ENCODE data around the gene MRM2.

MRM2 gene

DNA sequence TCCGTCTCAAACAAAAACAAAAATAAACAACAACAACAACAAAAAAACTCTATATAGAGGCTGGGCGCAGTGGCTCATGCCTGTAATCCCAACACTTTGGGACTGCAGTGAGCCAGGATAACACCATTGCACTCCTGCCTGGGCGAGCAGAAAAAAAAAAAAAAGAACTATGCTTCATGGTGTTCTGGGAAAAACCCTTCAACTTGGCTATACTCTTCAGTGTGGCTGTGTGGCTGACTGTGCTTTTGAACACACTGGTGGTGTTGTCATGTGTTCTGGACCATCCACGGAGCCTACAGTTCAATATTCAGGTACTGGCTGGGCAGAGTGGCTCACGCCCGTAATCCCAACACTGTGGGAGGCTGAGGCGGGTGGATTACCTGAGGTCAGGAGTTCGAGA is 45.7 kb upstream of the MRM2 start:
- Histone ChIP-seq H3K27me3 (ENCODE audit: insufficient read depth, low read depth, severe bottlenecking) (no peaks in the 10 kb centered on the region), H3K27ac (no peak overlapping the region), H3K4me3 (ENCODE audit: low read depth, low read length) (no peak overlapping the region), H3K36me3 (no peaks in the 10 kb centered on the region), H3K9me3 (ENCODE audit: severe bottlenecking) (no peaks in the 10 kb centered on the region)
- TF ChIP-seq, protein P1, sequence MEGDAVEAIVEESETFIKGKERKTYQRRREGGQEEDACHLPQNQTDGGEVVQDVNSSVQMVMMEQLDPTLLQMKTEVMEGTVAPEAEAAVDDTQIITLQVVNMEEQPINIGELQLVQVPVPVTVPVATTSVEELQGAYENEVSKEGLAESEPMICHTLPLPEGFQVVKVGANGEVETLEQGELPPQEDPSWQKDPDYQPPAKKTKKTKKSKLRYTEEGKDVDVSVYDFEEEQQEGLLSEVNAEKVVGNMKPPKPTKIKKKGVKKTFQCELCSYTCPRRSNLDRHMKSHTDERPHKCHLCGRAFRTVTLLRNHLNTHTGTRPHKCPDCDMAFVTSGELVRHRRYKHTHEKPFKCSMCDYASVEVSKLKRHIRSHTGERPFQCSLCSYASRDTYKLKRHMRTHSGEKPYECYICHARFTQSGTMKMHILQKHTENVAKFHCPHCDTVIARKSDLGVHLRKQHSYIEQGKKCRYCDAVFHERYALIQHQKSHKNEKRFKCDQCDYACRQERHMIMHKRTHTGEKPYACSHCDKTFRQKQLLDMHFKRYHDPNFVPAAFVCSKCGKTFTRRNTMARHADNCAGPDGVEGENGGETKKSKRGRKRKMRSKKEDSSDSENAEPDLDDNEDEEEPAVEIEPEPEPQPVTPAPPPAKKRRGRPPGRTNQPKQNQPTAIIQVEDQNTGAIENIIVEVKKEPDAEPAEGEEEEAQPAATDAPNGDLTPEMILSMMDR (IDR thresholded peaks at IDR 0.05; ENCODE audit: low read depth, low read length) = no peak
- no peak for DNase-seq

DNA sequence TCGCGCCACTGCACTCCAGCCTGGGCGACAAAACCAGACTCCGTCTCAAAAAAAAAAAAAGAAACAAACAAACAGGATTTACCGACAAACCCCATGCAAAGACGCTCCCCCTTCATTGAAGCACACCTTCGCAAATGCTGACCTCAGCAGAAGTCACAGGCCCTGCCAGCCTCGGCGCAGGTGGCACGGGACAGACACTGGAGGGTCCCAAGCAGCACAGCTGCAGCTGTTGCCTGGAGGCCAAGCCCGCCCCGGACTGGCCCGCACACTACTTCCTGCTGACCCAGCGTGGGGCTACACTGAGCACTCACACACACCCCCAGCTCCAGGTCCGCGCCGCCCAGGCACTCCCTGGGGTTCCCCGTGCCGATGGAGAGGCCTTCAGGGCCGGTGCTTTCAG is 41.1 kb upstream of the MRM2 start:
- Histone ChIP-seq H3K27ac (no peak overlapping the region), H3K27me3 (ENCODE audit: insufficient read depth, low read depth, severe bottlenecking) (no peaks in the 10 kb centered on the region), H3K4me3 (ENCODE audit: low read depth, low read length) (no peak overlapping the region), H3K36me3 (no peaks in the 10 kb centered on the region), H3K9me3 (ENCODE audit: severe bottlenecking) (no peaks in the 10 kb centered on the region)
- DNase-seq = no peak
- TF ChIP-seq, protein P1 (IDR thresholded peaks at IDR 0.05; ENCODE audit: low read depth, low read length) = no peak

DNA sequence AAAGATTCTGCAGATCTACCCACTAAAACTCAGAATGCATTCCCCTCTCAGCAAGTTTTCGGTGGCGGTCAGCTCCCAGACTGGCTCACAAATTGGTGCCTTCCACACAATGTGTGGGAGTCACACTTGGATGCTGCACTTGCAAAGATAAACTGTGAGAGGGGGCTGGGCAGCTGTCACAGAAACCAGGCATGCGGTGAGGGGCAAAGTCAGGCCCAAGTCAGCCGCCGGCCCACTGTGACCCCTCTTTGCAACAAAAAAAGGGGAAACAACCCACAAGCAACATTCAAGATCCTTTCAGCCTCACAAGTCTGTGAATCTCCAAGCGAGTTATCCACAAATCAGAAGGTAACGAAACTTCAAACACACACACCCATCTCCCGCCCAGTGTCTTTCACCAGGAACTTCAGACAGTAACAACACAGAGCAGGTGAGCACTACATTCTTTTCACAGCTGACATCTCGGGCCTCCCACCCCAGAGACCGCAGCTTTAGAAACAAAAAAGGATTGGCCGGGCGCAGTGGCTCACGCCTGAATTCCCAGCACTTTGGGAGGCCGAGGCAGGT is 40.3 kb upstream of the MRM2 start:
- DNase-seq = no peak
- H3K27ac ChIP-seq = no peak overlapping the region
- no peak overlapping the region for H3K4me3 ChIP-seq (ENCODE audit: low read depth, low read length)
- TF ChIP-seq, protein P1 (IDR thresholded peaks at IDR 0.05; ENCODE audit: low read depth, low read length) = no peak
- H3K9me3 ChIP-seq (ENCODE audit: severe bottlenecking) = no peaks in the 10 kb centered on the region
- H3K27me3 ChIP-seq (ENCODE audit: insufficient read depth, low read depth, severe bottlenecking) = no peaks in the 10 kb centered on the region
- no peaks in the 10 kb centered on the region for H3K36me3 ChIP-seq

DNA sequence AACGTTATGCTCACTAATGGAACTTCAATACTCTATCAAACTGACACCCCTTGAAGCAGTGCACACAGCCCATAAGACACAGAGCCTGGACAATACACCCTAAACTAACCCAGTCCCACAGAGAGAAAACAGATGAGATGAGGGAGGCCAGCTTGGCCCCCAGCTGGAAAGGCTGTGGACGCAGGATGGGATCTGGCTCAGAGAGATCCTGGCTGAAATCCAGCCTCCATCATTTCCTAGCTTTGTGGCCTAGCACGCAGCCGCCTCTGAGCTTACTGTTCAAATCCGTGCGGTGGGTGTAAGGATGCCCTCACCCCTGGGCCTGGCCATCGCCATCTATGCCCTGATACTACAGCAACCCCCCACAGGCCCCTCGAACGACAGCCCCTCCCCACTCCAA is 39.5 kb upstream of the MRM2 start:
- Histone ChIP-seq H3K36me3 (no peaks in the 10 kb centered on the region), H3K27me3 (ENCODE audit: insufficient read depth, low read depth, severe bottlenecking) (no peaks in the 10 kb centered on the region)

DNA sequence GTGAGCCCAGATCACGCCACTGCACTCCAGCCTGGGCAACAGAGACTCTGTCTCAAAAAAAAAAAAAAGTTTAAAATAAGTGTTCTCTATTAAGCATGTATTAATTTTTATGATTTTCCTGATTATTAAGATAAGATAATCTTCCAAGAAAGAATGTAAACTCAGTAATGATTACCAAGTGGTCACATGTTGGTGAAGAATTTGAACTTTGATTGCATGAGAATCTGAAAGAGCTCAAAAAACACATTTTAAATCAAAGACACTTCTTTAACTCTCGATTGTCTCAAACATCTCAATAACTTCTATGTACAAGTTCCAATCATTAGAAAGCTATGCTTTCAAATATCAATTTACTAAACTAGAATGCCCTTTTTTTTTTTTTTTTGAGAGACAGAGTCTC is 38.4 kb upstream of the MRM2 start:
- Histone ChIP-seq H3K27ac (no peak overlapping the region), H3K36me3 (no peaks in the 10 kb centered on the region; the same call in 1 of the 2 replicates), H3K27me3 (ENCODE audit: insufficient read depth, low read depth, severe bottlenecking) (no peaks in the 10 kb centered on the region), H3K4me3 (ENCODE audit: low read depth, low read length) (no peak overlapping the region), H3K9me3 (ENCODE audit: severe bottlenecking) (no peaks in the 10 kb centered on the region)
- no peak for DNase-seq
- TF ChIP-seq, protein P1 (IDR thresholded peaks at IDR 0.05; ENCODE audit: low read depth, low read length) = no peak

More for the DNA sequence above, 39.5 kb upstream of the MRM2 start:
- H3K4me3 ChIP-seq (ENCODE audit: low read depth, low read length) = no peak overlapping the region
- DNase-seq = no peak
- no peaks in the 10 kb centered on the region for H3K9me3 ChIP-seq (ENCODE audit: severe bottlenecking)
- TF ChIP-seq, protein P1 (IDR thresholded peaks at IDR 0.05; ENCODE audit: low read depth, low read length) = no peak
- H3K27ac ChIP-seq = no peak overlapping the region

DNA sequence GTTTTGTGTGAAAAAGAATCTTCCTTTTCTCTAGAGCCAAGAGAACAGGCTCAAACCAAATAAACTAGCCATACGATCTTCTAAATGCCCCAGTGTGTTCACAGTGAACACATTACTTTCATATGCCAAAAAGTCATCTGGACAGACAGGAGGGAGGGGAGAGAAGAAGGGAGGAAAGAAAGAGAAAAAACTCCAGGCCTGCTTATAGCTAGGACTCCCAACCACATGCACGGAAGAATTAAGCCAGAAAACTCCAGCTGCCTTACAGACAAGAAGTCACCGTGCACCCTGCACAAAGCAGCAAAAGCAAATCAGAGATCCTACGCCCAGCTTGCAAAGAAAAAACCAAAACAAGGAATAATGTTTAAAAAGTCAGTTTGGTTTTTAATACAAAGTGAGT is 37.9 kb upstream of the MRM2 start:
- Histone ChIP-seq H3K9me3 (ENCODE audit: severe bottlenecking) (no peaks in the 10 kb centered on the region), H3K36me3 (no peaks in the 10 kb centered on the region; the same call in none of the 2 replicates), H3K27me3 (ENCODE audit: insufficient read depth, low read depth, severe bottlenecking) (no peaks in the 10 kb centered on the region), H3K4me3 (ENCODE audit: low read depth, low read length) (no peak overlapping the region), H3K27ac (no peak overlapping the region)
- DNase-seq = no peak
- TF ChIP-seq, protein P1 (IDR thresholded peaks at IDR 0.05; ENCODE audit: low read depth, low read length) = no peak

Data from WERI-Rb-1 (cell line).